K562 (cell line): ENCODE results near the gene HECA. TPM values are rescaled to one million over a fixed set of nuclear protein-coding genes. Genes with fewer than 3 reads are reported as not detected.

Experiments used
- ATAC-seq: fragments of 200-7000 bp; cut with Tn5 transposase; 3 replicates; pipeline ENCODE4 v1.9.1; 2020; ENCODE audit warnings: moderate library complexity
- BruUV-seq: library from RNA; stranded (reverse); fragments of 400-500 nt; replicated peaks from 2 replicates; lab custom pipeline; 2021; lab: Mats Ljungman, UMichigan
- CTCF ChIA-PET: fragments of 300-600 bp; formaldehyde crosslinking; extraction: SDS; loops from one replicate; lab custom pipeline; 2021; ENCODE audit warnings: low intra/inter-chr PET ratio; lab: Yijun Ruan, JAX
- POLR2A ChIA-PET: fragments of 300-600, 350-650 bp; sonication (Branson Sonifier 250); formaldehyde crosslinking; extraction: SDS; loops from one replicate; lab custom pipeline; 2021; ENCODE audit warnings: antibody characterized with exemption, inconsistent platforms; lab: Yijun Ruan, JAX
- DNase-seq, 4 experiments: peaks; one replicate each; pipeline versions ENCODE4 v3.0.0 to v3.0.0-alpha.2; 2011 to 2018; ENCODE audit warnings: low spot score in 3 of 4, mixed read lengths in 3 of 4; ENCODE audit errors: extremely low read depth in 1 of 4
- FAIRE-seq: peaks from 2 replicates; lab custom pipeline; 2011; peaks lifted over from hg19 to GRCh38; lab: Jason Lieb, UNC
- H2AFZ ChIP-seq: 2 replicates; pipeline ENCODE4 v1.6.0; 2011; ENCODE audit warnings: low read depth, low read length, control low read depth, inconsistent platforms
- H3K27ac ChIP-seq: fragments of 200-600 bp; 3 replicates; pipeline ENCODE4 v1.8.0; 2011; ENCODE audit warnings: low read depth, mild to moderate bottlenecking, control low read depth, inconsistent platforms, low read length, moderate library complexity, mixed read lengths; ENCODE audit errors: extremely low read depth
- H3K27me3 ChIP-seq, 2 experiments: fragments of 300-600 bp in 1 of 2; 2 replicates in 1 of 2; 3 replicates in 1 of 2; pipeline versions ENCODE4 v1.6.0 to v1.8.0; 2011; ENCODE audit warnings: inconsistent platforms in 2 of 2, low read length in 2 of 2, mild to moderate bottlenecking in 1 of 2, mixed read lengths in 1 of 2, moderate library complexity in 1 of 2; ENCODE audit not compliant: control insufficient read depth in 2 of 2, insufficient read depth in 2 of 2
- H3K36me3 ChIP-seq: fragments of 300-600 bp; 3 replicates; pipeline ENCODE4 v1.8.0; 2011; ENCODE audit warnings: mild to moderate bottlenecking, low read length, inconsistent platforms; ENCODE audit not compliant: control insufficient read depth, insufficient read depth
- H3K4me1 ChIP-seq, 2 experiments: fragments of 200-600 bp in 1 of 2; replicated peaks in 1 of 2; 2 replicates in 1 of 2; 3 replicates in 1 of 2; pipeline versions ENCODE4 v1.5.1 to v1.8.0; 2011; ENCODE audit warnings: inconsistent platforms in 2 of 2, low read length in 2 of 2, mild to moderate bottlenecking in 1 of 2, mixed read lengths in 1 of 2, moderate library complexity in 1 of 2; ENCODE audit not compliant: control insufficient read depth in 2 of 2, insufficient read depth in 2 of 2
- H3K4me2 ChIP-seq: 2 replicates; pipeline ENCODE4 v1.6.1; 2011; ENCODE audit warnings: low read length, control low read depth, inconsistent platforms, mixed read lengths; ENCODE audit not compliant: insufficient read depth
- H3K4me3 ChIP-seq: fragments of 200-600 bp; sonication (generic), shearing (Covaris generic); 2 replicates; pipeline ENCODE4 v1.5.1; 2016; ENCODE audit warnings: control low read depth, inconsistent platforms
- H3K79me2 ChIP-seq: fragments of 200-600 bp; 3 replicates; pipeline ENCODE4 v1.8.0; 2011; ENCODE audit warnings: low read length, inconsistent platforms; ENCODE audit not compliant: control insufficient read depth, insufficient read depth
- H3K9ac ChIP-seq, 2 experiments: 2 replicates each; pipeline versions ENCODE4 v1.6.0 to v1.6.1; 2011; ENCODE audit warnings: low read depth in 2 of 2, low read length in 2 of 2, control low read depth in 1 of 2, inconsistent platforms in 1 of 2, mild to moderate bottlenecking in 1 of 2, mixed read lengths in 1 of 2; ENCODE audit not compliant: insufficient read depth in 1 of 2
- H3K9me1 ChIP-seq: one replicate; pipeline ENCODE4 v1.6.0; 2011; ENCODE audit warnings: inconsistent platforms, mild to moderate bottlenecking, low read length, moderate library complexity; ENCODE audit not compliant: control insufficient read depth, insufficient read depth
- H3K9me3 ChIP-seq: replicated peaks from 2 replicates; pipeline ENCODE4 v1.5.1; 2011; ENCODE audit warnings: low read depth, low read length, inconsistent platforms; ENCODE audit not compliant: control insufficient read depth, insufficient read depth
- H4K20me1 ChIP-seq: replicated peaks from 2 replicates; pipeline ENCODE4 v1.6.1; 2011; ENCODE audit warnings: low read length, inconsistent platforms, mixed read lengths; ENCODE audit not compliant: control insufficient read depth, insufficient read depth
- ASH1L ChIP-seq: fragments of 450-650 bp; IDR thresholded peaks from 2 replicates; pipeline ENCODE4 v1.6.1; 2018; ENCODE audit warnings: borderline replicate concordance, mild to moderate bottlenecking, low read depth; ENCODE audit not compliant: partially characterized antibody
- ATF7 ChIP-seq: fragments of 450-650 bp; IDR thresholded peaks from 2 replicates; pipeline ENCODE4 v1.7.1; 2014; ENCODE audit warnings: mild to moderate bottlenecking, moderate library complexity
- FOXA1 ChIP-seq: fragments of 450-650 bp; IDR thresholded peaks from 2 replicates; pipeline ENCODE4 v1.6.1; 2016; ENCODE audit warnings: mild to moderate bottlenecking, borderline replicate concordance
- FOXA3 ChIP-seq, 2 experiments: fragments of 450-650 bp in 1 of 2; sonication (generic) in 1 of 2; formaldehyde crosslinking; IDR thresholded peaks in 1 of 2; conservative IDR thresholded peaks in 1 of 2; 2 replicates each; pipeline versions ENCODE4 v1.4.0 to v1.8.0; 2020 to 2022; ENCODE audit warnings: mild to moderate bottlenecking in 2 of 2, missing genetic modification reagents in 1 of 2
- GTF2E2 ChIP-seq: fragments of 200-800 bp; sonication (Bioruptor generic); IDR thresholded peaks from 2 replicates; pipeline ENCODE4 v1.6.1; 2016; ENCODE audit warnings: missing genetic modification characterization, missing compliant biosample characterization
- HMGN3 ChIP-seq: IDR thresholded peaks from 2 replicates; pipeline ENCODE4 v1.6.1; 2011; ENCODE audit warnings: borderline replicate concordance, low read depth, mild to moderate bottlenecking, mixed read lengths, low read length; ENCODE audit not compliant: insufficient read length; ENCODE audit errors: extremely low read depth
- NFIX ChIP-seq: fragments of 250-450 bp; sonication (Bioruptor Pico); IDR thresholded peaks from 2 replicates; pipeline ENCODE4 v1.4.0; 2020; ENCODE audit warnings: low read depth, mild to moderate bottlenecking, moderate library complexity
- PTRF ChIP-seq: fragments of 450-650 bp; IDR thresholded peaks from 2 replicates; pipeline ENCODE4 v1.6.1; 2016; ENCODE audit warnings: mild to moderate bottlenecking, missing genetic modification characterization, missing compliant biosample characterization
- SIN3A ChIP-seq, 2 experiments: fragments of 150-350 bp in 1 of 2; IDR thresholded peaks; 2 replicates each; pipeline ENCODE4 v1.6.1; 2011 to 2016; ENCODE audit warnings: borderline replicate concordance in 2 of 2, low read depth in 2 of 2, low read length in 2 of 2, mild to moderate bottlenecking in 2 of 2, moderate library complexity in 2 of 2; ENCODE audit not compliant: control insufficient read depth in 1 of 2
- SMAD4 ChIP-seq: fragments of 250-450 bp; sonication (Bioruptor Pico); conservative IDR thresholded peaks from 2 replicates; pipeline ENCODE4 v1.8.0; 2021; ENCODE audit warnings: inconsistent platforms, mild to moderate bottlenecking, moderate library complexity
- YY1 ChIP-seq, 3 experiments: IDR thresholded peaks; 2 replicates each; pipeline ENCODE4 v1.6.1; 2011; ENCODE audit warnings: low read length in 2 of 3, mild to moderate bottlenecking in 2 of 3, moderate library complexity in 2 of 3, borderline replicate concordance in 1 of 3, control low read depth in 1 of 3, low read depth in 1 of 3; ENCODE audit not compliant: insufficient read depth in 3 of 3, insufficient replicate concordance in 2 of 3, control insufficient read depth in 1 of 3, insufficient read length in 1 of 3; ENCODE audit errors: extremely low read depth in 1 of 3
- ZBED1 ChIP-seq: IDR thresholded peaks from 2 replicates; pipeline ENCODE4 v1.6.1; 2014
- ZFX ChIP-seq: sonication (generic); formaldehyde crosslinking; IDR thresholded peaks from 2 replicates; pipeline ENCODE4 v1.8.0; 2022; ENCODE audit warnings: mild to moderate bottlenecking, missing genetic modification reagents, moderate library complexity
- ZNF12 ChIP-seq: sonication (generic); formaldehyde crosslinking; IDR thresholded peaks from 2 replicates; pipeline ENCODE4 v1.4.0; 2020; ENCODE audit warnings: mild to moderate bottlenecking, missing genetic modification reagents
- ZNF23 ChIP-seq: fragments of 250-450 bp; sonication (Bioruptor Pico); IDR thresholded peaks from 2 replicates; pipeline ENCODE4 v1.4.0; 2020; ENCODE audit warnings: mild to moderate bottlenecking
- WGBS: fragments of 100-300 bp; shearing (Covaris generic); methylation state at CpG from one replicate; pipeline ENCODE4 v1.1.6; 2016; ENCODE audit warnings: low coverage, mixed read lengths; ENCODE audit not compliant: insufficient coverage; ENCODE audit errors: missing lambda C conversion rate; 5-methylcytosine and 5-hydroxymethylcytosine counted together
- in situ Hi-C: fragments of 300-500 bp; cut with MboI; formaldehyde crosslinking; loops from 4 replicates; pipeline ENCODE4 v1.15.0; 2018; ENCODE audit warnings: inconsistent platforms, mixed read lengths
- intact Hi-C: fragments of 100-400 bp; cut with micrococcal nuclease; formaldehyde crosslinking; loops from 2 replicates; pipeline ENCODE4 v1.14.2; 2022
- polyA plus RNA-seq, 8 experiments: library from polyadenylated mRNA; depleted of rRNA in 4 of 8; stranded (reverse) in 5 of 8; unstranded in 3 of 8; fragments of >200 nt; fragmentation: Nextera tagmentation in 2 of 8; fragmentation: Illumina TruSeq in 1 of 8; extraction: Ambion mirVana in 2 of 8; extraction: Trizol in 1 of 8; gene quantifications; 2 replicates each; pipeline versions ENCODE4 v1.2.1 to v1.2.3, GENCODE V29; 2011 to 2014; ENCODE audit warnings: inconsistent platforms in 1 of 8, missing spikeins in 1 of 8
- total RNA-seq, 7 experiments: library from RNA; depleted of rRNA in 6 of 7; stranded (reverse); fragments of >200 nt in 6 of 7; fragmentation: Illumina TruSeq in 2 of 7; extraction: Trizol in 2 of 7; gene quantifications; 2 replicates each; pipeline versions ENCODE4 v1.2.1 to v1.2.3, GENCODE V29; 2011 to 2021; ENCODE audit warnings: low replicate concordance in 1 of 7

HECA gene
- total and polyA plus RNA-seq, 9 of the 15 experiments (the other 6 are each of a cell fraction or from before 2014, with no cell fraction given): 0.31 to 2.3 (median 1.1) TPM

DNA sequence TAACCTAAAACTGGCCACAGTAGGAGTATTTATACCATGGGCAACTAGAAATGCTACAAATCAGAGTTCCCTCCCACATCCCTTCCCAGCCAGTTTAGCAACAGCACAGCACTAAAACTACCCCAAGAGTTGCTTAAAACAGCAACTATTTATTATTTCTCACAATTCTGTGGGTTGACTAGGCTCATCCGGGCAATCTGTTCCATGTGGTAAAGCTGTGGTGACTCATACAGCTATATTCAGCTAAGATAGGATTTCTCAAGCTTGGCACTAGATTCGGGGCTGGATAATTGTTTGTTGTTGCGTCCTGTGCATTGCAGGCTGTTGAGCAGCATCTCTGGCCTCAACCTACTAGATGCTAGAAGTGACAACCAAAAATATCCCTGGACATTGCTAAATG, 8.6 kb upstream of the HECA start:
- Histone ChIP-seq H3K9me3 (no peaks in the 10 kb centered on the region), H3K4me3 (no peak overlapping the region), H4K20me1 (no peaks in the 10 kb centered on the region), H3K36me3 (no peaks in the 10 kb centered on the region)
- TF ChIP-seq ZNF23 (CRISPR knock-in tag): no peak
- TF ChIP-seq PTRF (tag): no peak
- TF ChIP-seq, all 486 proteins: peak for 0
- ATAC-seq (no peak), DNase-seq (no peak), FAIRE-seq (no peak)
- H3K4me2 ChIP-seq: no peak overlapping the region
- peaks cover 4 to 5% of the 10 kb centered on the region in 2 experiments; a peak in 3 of 5 replicates for H3K27me3 ChIP-seq
- intact Hi-C loops: no loop called here
- no TSS peak for BruUV-seq
- no peaks in the 10 kb centered on the region for H3K9me1 ChIP-seq
- no peaks in the 10 kb centered on the region; a peak in 1 of 5 replicates for H3K4me1 ChIP-seq
- POLR2A ChIA-PET: no interaction called here
- WGBS: 2% methylated on average over 3 of the region's 3 CpGs
- H3K9ac ChIP-seq: no peak overlapping the region
- H2AFZ ChIP-seq: no peak overlapping the region
- in situ Hi-C loops: loop anchor here (10.0 kb wide), 1 partner anchor 229 kb away; no protein-coding TSS in a partner anchor
- no peak overlapping the region for H3K27ac ChIP-seq
- CTCF ChIA-PET: no interaction called here
- no peaks in the 10 kb centered on the region for H3K79me2 ChIP-seq

DNA sequence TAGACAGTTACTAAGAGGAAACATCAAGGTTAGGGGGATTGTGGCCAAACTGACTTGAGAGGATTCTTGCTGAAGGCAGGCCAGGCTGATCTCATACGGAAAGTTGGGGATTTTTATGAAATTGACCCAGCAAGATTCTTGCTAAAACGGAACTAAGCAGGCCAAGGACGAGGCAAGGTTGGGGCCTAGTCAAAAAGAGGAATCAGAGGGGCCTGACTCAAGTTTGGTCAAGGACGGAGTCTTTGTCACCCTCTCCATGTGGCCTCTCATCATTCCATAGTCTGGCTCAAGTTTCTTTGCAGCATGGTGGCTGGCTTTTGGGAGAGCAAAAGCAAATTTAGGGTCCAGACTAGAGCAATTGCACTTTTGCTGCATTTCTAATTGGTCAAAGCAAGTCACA, 7.9 kb upstream of the HECA start:
- FAIRE-seq (no peak), ATAC-seq (no peak), DNase-seq (no peak)
- Histone ChIP-seq H3K9me1 (no peaks in the 10 kb centered on the region), H3K9me3 (no peaks in the 10 kb centered on the region), H3K4me1 (no peaks in the 10 kb centered on the region; a peak in 1 of 5 replicates), H3K27me3 (peaks cover 4 to 8% of the 10 kb centered on the region in 2 experiments; a peak in 4 of 5 replicates), H3K9ac (no peak overlapping the region), H3K4me2 (no peak overlapping the region), H3K4me3 (no peak overlapping the region), H3K36me3 (no peaks in the 10 kb centered on the region), H3K27ac (no peak overlapping the region), H3K79me2 (no peaks in the 10 kb centered on the region), H2AFZ (no peak overlapping the region), H4K20me1 (no peaks in the 10 kb centered on the region)
- WGBS: 8% methylated on average over 4 of the region's 4 CpGs
- intact Hi-C loops (no loop called here), in situ Hi-C loops (loop anchor here (10.0 kb wide), 1 partner anchor 228 kb away; no protein-coding TSS in a partner anchor)
- ChIA-PET POLR2A (no interaction called here), CTCF (no interaction called here)
- TF ChIP-seq FOXA3 (CRISPR knock-in tag; conservative IDR thresholded peaks at IDR 0.05 in 1 of 2, IDR thresholded peaks at IDR 0.05 in 1 of 2): no peak
- TF ChIP-seq ZNF12: no peak
- no peak for TF ChIP-seq SIN3A (IDR thresholded peaks at IDR 0.05; ENCODE audit: borderline replicate concordance in 2 of 2, control insufficient read depth in 1 of 2, low read depth in 2 of 2, low read length in 2 of 2)
- TF ChIP-seq SMAD4 (CRISPR knock-in tag): no peak
- no peak for TF ChIP-seq GTF2E2 (tag)
- TF ChIP-seq FOXA1: no peak
- TF ChIP-seq YY1 (IDR thresholded peaks at IDR 0.05; ENCODE audit: borderline replicate concordance in 1 of 3, control insufficient read depth in 1 of 3, extremely low read depth in 1 of 3, insufficient read depth in 3 of 3, insufficient read length in 1 of 3, insufficient replicate concordance in 2 of 3, low read depth in 1 of 3, low read length in 2 of 3): no peak
- TF ChIP-seq ZBED1: no peak
- no peak for TF ChIP-seq ASH1L
- TF ChIP-seq NFIX (CRISPR knock-in tag): no peak
- no peak for TF ChIP-seq HMGN3
- no peak for TF ChIP-seq ATF7
- no peak for TF ChIP-seq ZFX (CRISPR knock-in tag)
- no TSS peak for BruUV-seq
